HG03280 (cell line): ENCODE measurements around the gene SEC14L3.

Experiments
- ATAC-seq: cut with Tn5 transposase; IDR thresholded peaks from one replicate; pipeline ENCODE4 v1.9.1; 2021; ENCODE audit warnings: mild to moderate bottlenecking, moderate library complexity; ENCODE audit not compliant: unreplicated experiment

The SEC14L3 gene

GRCh38 chr22:30447656-30448055 is 24.2 kb downstream of the SEC14L3 start:
- ATAC-seq = no peak

DNA sequence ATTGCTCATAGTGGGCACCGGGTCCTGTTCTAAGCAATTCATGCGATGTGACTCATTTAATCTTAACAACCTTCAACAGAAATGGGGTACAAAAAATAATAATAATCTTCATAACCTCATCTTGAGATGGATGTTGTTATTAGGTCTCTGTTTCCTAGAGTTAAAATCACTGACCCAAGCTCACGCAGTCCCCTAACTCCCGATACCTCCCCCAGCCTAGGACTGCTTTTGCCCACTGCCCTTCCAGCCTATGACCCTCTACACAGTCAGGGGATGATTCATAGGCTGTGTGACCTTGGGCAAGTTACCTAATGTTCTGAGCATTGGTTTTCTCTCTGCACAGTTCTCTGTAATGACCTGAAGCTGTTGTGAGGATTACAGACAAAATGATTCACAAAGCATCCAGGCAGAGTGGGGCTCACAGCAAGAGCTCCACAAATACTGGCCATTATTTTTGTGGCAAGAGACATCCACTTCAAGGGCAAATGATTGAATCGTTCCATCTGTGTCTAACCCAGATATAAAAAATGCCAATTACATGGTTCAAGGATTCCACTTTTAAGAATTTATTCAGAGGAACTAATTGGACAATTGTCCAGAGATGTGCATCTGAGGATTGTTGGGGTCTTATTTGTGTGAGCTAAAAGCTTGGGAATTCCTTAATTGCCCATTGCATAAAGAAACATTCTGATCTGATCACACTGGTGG is 26.2 kb downstream of the SEC14L3 start:
- ATAC-seq = no peak

DNA sequence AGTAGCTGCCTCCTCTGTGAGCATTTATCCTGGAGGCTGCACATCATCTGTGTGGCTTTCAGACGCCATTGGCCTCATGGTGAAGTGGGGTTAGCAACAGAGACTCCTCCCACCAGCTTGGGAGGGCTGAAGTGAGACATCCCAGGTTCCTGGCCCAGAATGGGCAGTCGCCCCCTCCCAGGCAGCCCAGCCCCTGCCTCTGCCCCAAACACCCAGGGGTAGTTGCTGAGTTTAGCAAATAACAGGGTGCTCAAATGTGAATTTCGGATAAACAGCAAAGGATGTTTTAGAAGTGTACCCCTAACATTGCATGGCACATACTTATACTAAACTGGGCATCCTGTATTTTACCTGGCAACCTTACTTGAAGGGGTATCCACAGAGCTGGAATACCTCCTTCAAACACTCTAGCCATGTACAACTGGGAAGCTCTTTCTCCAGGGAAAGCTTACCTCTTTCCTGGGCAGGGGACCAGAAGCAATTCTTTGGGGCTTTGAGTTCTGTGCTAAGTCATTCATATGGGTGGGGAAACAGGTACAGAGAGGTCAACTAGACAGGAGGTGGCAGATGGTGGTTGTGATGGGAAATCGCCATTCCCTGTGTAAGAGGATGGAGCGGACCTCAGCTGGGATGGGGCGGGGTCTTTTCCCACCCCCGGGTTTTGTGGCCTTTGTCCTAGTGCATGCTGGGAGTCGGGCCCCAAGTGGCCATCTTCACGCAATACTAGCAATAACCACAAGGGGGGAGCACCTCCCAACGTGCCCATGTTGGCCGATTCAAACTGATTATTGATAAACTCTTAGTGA is 27.0 kb downstream of the SEC14L3 start:
- ATAC-seq = no peak

DNA sequence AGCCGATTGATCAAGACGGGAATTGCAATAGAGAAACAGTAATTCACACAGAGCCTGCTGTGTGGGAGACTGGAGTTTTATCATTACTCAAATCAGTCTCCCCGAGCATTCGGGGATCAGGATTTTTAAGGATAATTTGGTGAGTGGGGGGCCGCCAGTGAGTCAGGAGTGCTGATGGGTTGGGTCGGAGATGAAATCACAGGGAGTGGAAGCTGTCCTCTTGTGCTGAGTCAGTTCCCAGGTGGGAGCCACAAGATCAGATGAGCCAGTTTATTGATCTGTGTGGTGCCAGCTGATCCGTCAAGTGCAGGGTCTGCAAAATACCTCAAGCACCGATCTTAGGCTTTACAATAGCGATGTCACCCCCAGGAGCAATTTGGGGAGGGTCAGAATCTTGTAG is 30.7 kb downstream of the SEC14L3 start:
- ATAC-seq = no peak

DNA sequence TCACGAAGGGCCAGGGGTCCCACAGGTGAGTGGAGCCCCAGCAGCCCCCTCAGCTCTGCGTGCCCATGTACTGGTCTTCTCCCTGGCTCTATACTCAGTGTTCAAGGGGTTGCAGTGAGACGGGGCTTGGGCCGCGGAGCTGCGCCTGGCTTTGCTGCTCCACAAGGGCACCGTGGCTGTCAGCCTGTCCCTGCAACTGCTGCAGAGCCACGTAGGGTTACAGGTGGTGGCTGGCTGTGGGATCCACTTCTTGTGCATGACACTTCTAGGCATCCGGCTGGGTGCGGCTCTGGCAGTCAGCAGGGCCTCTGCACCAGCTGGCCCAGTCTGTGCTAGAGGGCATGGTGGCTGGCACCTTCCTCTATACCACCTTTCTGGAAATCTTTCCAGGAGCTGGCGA is 32.0 kb downstream of the SEC14L3 start:
- ATAC-seq = no peak

GRCh38 chr22:30439226-30439625 is 32.6 kb downstream of the SEC14L3 start:
- ATAC-seq = no peak

- ATAC-seq = no peak
Observed at GRCh38 chr22:30438559-30438958, 33.3 kb downstream of the SEC14L3 start.

DNA sequence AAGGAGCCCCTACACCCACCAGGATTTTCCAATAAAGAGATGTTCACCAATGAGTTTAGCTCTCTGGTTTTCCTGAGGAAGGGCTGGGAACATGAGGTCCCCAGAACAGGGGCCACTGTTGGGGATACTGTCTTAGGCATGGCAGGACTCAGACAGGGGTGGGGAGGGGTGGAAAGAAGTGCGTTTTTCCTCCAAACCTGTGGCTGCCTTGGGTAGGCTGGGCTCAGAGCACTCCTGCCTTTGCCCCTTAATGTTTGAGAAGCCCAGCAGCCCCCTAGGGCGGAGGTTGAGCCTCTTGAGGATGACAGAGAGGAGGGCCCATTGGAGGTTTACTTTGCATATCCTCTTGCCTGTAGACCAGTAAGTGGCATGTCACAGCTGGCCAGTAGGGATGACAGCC is 35.6 kb downstream of the SEC14L3 start:
- no peak for ATAC-seq

DNA sequence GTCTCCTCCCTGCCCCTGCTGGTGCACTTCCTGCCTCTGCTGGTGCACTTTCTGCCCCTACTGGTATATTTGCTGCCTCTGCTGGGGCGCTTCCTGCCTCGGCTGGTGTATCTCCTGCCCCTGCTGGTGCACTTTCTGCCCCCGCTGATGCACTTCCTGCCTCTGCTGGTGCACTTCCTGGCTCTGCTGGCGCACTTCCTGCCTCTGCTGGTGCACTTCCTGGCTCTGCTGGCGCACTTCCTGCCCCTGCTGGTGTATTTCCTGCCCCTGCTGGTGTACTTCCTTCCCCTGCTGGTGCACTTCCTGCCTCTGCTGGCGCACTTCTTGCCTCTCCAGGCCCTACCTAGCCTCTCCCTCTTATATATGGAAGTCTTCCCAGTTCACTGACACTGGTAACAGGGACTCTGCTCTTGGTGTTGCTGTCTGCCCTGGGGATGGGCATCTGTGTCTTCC is 36.1 kb downstream of the SEC14L3 start:
- ATAC-seq = no peak

GRCh38 chr22:30434843-30435242 is 37.0 kb downstream of the SEC14L3 start:
- no peak for ATAC-seq

- ATAC-seq = no peak
Observed at GRCh38 chr22:30433773-30434172, 38.0 kb downstream of the SEC14L3 start.

- no peak for ATAC-seq
Observed at GRCh38 chr22:30433227-30433626, 38.6 kb downstream of the SEC14L3 start.

GRCh38 chr22:30432520-30432919 is 39.3 kb downstream of the SEC14L3 start:
- ATAC-seq = no peak

DNA sequence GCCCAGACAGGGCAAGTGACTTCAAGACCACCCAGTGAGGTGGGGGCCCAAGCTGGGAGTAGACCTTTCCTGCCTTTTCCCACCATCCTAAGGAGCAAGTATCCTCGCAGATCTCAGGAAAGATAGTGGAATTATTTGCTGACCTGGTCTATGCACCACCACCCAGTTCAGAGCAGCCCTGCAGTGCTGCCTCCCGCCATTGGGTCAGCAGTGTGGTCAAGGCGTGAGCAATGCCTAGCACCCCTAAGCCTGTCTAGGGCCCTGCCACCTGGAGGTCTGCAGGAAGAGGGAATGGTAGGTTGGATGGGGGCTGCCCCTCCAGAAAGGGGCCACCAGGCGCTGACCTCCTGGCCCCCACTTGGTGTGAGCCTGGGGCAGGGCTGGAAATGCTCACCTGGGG is 39.7 kb downstream of the SEC14L3 start:
- ATAC-seq = no peak

DNA sequence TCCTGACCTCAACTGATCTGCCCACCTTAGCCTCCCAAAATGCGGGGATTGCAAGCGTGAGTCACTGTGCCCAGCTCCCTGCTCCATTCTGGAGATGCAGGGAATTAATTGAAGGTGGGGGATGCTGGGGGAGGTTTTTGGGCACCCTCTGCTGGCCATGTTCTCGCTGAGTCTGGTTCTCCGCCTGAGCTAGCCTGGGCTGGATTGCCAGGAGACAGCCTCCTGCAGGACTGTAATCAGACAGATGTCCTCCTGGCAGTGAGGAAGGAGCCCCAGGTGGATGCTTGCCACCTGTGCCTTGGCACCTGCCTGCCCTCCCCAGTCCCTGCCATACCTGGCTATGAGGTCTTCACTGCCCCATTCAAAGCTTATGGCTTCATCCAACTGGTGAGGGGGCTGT is 40.9 kb downstream of the SEC14L3 start:
- ATAC-seq = no peak

- no peak for ATAC-seq
Observed at GRCh38 chr22:30429887-30430286, 41.9 kb downstream of the SEC14L3 start.

DNA sequence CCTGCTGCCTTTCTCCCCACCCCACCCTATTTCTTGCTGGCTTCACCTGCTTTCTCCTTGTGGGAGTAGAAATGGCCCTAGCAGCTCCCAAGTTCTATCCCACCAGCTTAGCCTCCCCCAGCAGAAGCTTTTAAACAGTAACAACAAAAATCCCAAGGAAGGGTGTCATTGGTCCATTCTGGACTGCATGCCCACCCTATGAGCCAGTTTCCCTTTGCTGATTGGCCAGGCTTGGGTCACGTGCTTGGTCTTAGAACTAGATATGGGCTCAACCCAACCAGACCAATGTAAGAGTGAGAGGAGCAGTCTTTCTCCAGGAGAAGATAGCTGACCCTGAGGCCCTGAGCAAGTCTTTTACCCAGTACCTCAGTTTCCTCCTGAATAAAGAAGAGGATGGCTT is 43.9 kb downstream of the SEC14L3 start:
- ATAC-seq = no peak

DNA sequence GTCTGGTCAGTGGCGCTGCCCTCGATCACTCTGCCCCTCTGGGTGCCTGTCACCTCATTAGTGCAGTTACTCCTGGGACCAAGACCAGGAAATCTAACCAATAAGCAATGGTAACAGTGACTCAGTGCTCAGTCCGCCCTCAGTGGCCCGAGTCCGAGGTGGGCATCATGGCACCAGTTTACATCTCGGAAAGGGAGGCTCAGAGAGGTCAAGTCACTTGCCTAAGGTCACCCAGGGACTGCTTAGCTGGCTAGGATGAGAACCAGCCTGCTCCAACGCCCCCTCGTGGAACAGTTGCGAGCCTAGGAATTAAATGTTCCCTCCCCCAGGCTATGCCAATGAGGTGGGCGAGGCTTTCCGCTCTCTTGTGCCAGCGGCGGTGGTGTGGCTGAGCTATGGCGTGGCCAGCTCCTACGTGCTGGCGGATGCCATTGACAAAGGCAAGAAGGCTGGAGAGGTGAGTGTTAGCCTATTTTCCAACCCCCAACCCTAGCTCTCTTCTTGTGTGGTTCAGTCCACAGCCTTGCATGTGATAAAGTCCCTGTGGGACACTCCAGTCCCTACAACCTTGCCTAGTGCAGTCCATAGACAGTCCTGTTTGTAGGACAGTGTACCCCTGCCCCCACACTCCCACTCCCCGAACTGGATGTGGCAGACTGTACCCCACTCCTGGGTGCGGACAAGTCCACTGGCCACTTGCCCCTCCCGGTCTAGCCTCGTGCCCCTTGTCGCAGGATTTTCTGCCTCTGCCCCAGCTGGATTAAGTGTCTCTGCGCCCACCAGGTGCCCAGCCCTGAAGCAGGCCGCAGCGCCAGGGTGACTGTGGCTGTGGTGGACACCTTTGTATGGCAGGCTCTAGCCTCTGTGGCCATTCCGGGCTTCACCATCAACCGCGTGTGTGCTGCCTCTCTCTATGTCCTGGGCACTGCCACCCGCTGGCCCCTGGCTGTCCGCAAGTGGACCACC is 45.1 kb downstream of the SEC14L3 start:
- ATAC-seq = no peak

DNA sequence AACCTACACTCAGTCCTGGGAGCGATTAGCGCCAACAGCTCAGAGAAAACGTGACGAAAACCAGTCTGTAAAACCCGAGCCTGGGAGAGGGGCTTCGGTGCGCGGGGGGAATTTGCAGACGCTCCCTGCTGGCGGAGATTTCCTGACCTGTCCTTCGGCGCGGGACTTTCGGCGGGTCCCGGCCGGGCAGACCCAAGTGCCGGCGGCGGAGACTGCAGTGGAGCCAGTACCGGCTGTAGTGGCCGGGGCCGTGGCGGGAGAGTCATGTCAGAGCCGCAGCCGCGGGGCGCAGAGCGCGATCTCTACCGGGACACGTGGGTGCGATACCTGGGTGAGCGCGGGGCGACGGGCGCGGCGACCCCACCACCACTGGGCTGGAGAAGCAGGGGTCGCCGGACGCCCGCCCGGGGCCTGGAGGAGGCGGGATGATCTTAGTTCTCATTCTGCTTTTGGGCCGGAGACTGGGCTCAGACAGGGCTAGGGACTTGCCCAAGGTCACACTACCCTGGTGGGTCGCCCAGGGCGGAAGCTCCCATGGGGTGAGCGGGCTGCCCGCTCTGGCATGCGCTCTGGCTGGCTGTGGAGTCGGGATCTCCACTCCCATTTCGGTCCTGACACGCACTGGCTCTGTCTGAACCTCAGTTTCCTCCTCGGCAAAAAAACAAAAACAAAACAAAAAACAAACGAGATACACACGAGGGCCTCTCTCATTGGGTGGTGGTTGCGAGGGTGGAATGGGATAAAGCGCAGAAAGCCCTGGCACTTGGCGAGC is 46.0 kb downstream of the SEC14L3 start, which contains the start of gene MTFP1:
Gene MTFP1, plus strand, starts transcription at position 153 of the 772 bp plus-strand sequence. Its CDS starts 112 bp downstream, at position 265.
- ATAC-seq = no peak

- no peak for ATAC-seq
Observed at GRCh38 chr22:30425327-30425615, 46.5 kb downstream of the SEC14L3 start.
